GM18870 (cell line): ENCODE data around the gene GPR6.

Source experiments
- ATAC-seq: cut with Tn5 transposase; IDR thresholded peaks from one replicate; pipeline ENCODE4 v1.9.1; 2021; ENCODE audit warnings: moderate library complexity; ENCODE audit not compliant: unreplicated experiment

GPR6 gene

DNA sequence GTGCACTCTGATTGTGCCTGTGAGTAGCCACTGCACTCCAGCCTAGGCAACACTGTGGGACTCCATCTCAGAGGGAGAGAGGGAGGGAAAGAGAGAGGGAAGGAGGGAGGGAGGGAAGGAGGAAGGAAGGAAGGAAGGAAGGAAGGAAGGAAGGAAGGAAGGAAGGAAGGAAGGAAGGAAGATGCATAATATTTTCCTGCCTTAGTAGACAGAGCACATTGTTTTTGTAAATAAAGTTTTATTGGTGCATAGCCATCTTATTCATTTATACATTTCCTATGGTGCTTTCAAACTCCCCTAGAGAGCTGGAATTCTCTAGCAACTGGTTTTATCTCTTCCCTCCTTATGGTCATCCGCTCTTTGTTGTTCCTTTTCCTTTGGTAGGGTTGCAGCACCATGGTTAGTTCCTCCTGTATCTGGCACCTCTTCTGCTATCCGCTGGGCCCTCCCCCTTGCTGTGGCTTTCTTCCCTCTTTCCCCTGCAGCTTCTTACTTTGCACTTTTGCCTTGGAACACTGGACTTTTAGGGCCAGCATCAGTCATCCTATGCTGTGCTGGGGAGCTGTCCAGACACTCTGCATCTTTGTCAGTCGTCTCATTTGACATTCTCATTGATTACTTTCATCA is 20.2 kb downstream of the GPR6 start:
- ATAC-seq, result no peak

DNA sequence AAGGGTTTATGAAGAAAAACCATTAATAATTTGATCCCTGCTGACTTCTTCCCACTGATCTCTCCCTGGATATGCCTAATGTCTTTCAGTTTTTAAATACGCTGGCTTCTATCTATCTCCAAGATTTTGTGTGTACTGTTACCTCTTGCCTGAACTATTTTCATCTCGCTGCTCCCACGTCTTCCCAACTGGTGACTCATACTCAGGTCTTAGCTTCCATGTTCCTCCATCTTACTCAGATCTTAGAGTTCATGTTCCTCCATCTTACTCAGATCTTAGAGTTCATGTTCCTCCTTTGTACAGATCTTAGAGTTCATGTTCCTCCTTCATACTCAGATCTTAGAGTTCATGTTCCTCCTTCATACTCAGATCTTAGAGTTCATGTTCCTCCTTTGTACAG is 21.6 kb downstream of the GPR6 start:
- ATAC-seq, result no peak

DNA sequence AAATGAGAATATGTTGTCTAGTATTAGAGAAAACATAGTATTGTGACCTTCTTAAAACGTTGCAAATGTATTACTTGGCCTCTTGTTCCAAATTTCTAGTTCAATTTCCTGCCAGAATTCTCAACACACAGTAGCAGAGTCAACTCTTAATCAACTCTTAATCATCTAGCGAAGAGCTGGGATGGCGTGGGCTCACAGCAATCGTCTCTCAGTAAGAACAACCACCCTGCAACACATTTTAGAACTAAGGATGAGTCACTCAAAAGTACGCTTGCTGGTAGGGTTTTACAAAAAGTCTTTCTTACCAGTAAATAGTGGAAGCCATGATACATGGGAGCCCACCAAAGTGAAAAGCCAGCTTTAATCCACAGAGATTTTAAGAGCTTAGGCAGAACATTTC is 24.6 kb downstream of the GPR6 start:
- ATAC-seq, result no peak

DNA sequence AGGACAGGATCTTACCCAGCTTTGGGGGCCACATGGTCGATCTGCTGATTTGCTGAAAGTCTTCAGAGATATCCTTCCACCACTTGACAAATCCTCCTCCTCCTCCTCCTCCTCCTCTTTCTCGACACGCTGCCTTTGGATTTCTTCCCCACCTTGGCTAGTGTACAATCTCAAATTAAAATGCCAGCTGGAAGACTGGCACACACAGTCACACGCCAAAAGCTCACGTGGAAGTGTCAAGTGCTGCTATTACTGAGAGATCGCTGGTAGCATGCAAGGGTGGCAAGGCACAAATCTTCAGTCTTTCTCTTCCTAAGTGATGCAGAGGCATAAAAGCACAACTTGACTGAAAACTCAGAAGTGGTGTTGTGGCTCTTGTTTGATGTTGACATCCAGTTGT is 35.3 kb downstream of the GPR6 start:
- ATAC-seq, result no peak

DNA sequence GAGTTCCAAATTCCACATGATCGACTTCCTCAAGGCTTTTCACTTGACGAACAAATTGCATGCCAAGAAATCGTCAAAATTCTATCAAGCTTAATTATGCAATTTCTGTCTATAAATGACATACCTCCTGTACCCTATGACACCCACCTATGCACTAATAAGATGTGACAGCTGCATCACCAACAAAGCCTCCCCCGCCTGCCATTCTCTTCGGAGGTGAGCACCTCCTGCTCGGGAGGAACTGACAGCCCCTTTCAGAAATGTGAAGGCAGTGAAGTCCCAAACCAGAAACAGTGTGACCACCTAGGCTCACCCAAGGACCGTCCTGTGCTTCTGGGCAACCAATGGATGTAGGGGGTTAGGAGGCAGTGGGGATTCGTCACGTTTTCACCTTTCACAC is 37.1 kb downstream of the GPR6 start:
- no peak for ATAC-seq

DNA sequence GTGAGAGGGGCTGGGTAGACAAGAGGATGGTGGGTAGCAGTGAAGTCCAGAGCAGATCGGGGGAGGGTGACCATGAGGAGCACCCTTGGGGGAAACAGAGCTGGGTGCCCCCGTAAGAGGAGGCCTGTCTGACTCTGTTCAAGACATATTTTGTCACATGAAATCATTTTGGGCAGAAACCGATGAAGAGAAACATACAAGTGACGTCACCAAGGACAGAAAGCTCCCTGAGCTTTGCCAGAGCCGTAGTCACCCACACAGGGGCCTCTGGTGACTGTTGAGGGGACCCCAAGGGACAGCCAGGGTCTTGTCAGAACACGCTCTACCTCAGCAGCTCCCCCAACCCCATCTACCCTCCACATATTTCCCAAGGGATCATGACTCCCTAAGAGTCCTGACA is 39.2 kb downstream of the GPR6 start:
- ATAC-seq, result no peak

DNA sequence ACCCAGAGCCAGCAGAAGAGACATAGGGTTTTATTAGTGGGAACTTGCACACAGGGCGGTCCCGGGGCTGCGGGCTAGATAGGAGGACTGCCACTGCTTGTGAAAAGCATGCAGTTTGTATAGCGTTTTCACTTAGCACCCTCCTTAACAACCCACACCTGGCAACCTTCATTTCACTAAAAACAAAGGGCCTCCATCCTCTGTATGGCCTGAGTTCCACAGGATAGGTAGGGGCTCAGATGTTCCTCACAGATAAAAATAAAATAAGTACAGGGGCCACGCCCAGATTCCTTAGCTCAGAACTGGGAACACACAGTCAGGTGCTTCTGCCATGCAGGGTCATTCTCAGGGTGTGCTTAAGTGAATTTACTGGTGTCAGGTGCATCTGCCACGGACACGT is 39.8 kb downstream of the GPR6 start:
- ATAC-seq, result no peak

DNA sequence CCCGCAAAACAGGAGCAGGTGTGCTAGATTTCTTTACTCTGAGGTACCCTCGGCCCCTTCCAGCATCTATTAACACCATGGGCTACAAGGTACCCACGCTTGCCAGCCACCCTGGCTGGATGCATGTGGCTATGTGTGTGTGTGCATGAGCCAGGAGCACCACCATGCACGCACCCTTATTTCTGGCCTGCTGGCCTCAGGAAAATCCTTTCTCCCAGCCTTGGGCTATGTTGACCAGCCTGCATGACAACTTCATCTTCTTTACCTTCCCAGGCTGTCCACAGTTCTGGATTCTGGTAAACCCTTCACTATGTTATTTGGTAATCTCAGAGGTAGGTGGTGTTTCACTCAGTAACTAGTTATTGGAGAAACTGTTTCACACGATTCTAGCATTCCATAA is 40.4 kb downstream of the GPR6 start:
- ATAC-seq, result no peak

DNA sequence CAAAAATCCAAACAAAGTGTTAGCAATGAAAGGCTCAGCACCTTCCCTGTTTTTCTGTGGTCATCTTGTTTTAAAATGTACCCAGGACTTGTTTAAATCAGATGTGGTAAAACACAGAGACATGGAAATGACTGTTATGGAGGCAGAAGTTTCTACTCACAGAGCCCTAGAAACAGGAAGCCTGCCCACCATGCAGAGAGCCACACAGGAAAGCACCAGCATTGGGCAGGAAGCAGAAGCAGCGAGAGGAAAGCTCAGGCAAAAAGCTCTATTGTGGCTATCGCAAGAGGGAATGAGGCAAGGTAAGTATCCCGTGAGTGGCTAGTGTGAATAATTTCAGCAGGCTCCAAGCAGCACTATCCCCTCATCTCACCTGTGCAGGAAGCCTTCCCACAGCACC is 42.8 kb downstream of the GPR6 start:
- ATAC-seq, result no peak

DNA sequence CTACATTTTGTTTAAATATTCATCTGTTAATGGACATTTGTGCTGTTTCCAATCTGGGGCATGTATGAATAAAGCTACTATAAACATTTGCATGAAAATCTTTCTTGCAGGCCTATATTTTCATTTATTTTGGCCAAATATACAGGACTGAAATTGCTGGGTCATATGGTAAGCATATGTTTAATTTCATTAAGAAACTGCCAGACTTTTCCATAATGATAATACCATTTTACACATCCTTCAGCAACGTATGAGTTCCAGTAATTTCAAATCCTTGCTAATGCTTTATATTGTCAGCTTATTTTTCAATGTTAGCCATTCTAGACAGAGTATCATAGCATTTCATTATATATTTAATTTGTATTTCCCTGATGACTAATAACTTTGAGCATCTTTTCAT is 51.0 kb downstream of the GPR6 start:
- no peak for ATAC-seq
